CD1c-positive myeloid dendritic cell (primary cell): ENCODE results near the gene MTRFR.
"Not testable (repeated sequence)": the region's sequence is repeated elsewhere in the genome, so short reads cannot be mapped to it uniquely, and the experiment has no call there.

Experiments
- DNase-seq: peaks from one replicate; pipeline ENCODE4 v3.0.0-alpha.2; 2016; ENCODE audit errors: extremely low spot score

The MTRFR gene

DNA sequence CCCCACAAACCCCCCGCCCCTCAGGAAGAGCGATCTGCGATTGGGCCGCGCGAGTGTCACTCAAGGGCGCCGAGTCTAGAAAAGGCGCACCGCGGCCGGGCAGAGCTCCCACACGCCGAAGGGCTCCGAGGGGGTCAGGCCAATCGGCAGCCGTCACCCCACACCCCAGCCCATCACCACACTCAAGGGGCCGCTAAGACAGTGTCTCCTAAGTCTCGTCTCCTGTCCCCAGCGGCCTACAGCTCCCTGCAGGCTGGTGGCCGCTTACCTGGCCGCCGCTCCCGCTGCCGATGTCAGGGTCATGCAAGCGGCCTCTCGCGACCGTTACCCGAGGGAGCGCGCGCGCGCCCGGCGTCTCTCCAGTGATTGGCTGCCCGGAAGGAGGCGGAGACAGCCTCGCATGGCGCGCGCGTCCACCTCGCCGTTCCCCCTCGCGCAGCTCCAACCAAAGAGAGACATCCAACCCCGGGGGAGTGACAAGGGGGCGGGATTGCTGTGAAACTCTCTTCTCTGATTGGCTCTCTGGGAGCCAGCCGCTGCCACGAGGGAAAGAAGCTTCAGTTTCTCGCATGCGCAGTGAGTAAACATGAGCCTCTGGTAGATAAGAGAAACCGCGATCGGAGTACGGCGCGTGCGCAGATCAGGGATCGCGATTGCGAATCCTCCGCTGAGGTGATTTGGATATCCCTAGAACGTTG, at the start of gene MTRFR, which contains the start of gene MPHOSPH9:
TSS of gene MTRFR (plus strand) at position 630 of the 698 bp plus-strand sequence. CDS start 20,239 bp downstream, outside the sequence.
TSS of gene MPHOSPH9 (minus strand) at position 335 of the 698 bp plus-strand sequence. CDS start 2,777 bp downstream, outside the sequence.
- peak; percentile 100 for DNase-seq

DNA sequence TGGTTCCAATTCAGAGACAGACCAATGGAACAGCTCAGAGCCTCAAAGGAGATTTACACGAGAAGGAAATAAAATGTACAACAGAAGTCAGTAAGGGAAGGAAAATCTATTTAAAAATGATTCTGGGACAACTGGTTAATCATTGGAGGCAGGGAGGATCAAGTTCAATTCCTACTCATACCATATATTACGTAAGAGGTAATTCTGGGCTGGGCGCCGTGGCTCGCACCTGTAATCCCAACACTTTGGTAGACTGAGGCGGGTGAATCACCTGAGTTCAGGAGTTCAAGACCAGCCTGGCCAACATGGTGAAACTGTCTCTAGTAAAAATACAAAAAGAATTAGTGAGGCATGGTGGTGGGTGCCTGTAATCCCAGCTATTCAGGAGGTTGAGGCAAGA, 45.6 kb upstream of the MTRFR start:
- no peak for DNase-seq

DNA sequence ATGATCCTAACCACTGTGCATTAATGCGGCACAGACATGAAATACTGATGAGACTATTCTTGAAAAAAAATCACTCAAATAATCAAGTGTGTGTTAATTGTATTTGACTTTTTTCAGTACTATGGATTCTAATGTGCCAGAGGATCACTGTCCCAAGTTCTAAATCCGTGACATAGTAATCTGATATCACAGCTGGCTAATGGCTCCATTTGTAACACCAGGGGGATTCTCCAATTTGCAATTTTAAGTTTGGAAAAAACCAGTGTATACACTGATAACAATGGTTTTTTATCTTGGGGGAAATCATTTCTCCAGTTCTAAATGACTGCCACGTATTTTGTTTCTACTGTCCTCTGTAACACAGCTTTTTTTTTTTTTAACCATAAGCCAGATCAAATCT, 33.3 kb upstream of the MTRFR start:
- DNase-seq: no peak

DNA sequence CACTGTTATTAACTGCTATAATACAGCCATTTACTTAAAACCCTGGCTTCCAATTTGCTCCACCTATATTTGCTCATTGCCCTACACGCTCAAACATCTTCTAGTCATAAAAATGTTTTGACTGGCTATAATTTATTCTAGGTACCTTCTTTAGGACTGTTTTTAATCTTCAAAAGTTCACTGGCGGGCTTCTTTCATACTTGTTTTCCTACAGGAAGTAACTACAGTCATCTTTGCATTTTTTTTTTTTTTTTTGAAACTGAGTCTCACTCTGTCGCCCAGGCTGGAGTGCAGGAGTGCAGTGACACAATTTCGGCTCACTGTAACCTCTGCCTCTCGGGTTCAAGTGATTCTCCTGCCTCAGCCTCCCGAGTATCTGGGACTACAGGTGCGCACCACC, 32.8 kb upstream of the MTRFR start:
- no peak for DNase-seq

DNA sequence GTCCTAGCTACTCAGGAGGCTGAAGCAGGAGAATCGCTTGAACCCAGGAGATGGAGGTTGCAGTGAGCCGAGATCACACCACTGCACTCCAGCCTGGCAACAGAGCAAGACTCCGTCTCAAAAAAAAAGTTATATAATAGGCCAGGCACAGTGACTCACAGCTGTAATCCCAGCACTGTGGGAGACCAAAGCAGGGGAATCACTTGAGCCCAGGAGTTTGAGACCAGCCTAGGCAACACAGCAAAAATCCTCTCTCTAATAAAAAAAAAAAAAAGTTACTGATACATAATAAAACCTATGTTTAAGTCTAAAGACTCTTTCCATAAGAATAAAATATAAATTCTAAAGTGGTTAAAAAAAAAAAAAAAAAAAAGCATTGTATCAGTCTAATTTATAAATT, 26.4 kb upstream of the MTRFR start:
- DNase-seq: not testable (repeated sequence)

DNA sequence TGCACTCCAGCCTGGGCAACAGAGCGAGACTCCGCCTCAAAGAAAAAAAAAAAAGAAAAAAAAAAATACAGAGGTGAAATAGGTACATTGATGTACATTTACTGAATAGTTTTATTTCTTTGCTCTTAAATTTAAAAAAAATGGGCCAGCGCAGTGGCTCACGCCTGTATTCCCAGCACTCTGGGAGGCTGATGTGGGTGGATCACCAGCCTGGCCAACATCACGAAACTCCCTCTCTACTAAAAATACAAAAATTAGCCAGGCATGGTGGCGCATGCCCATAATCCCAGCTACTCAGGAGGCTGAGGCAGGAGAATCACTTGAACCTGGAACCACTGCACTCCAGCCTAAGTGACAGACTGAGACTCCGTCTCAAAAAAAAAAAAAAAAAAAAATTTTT, 25.4 kb upstream of the MTRFR start:
- DNase-seq: not testable (repeated sequence)

DNA sequence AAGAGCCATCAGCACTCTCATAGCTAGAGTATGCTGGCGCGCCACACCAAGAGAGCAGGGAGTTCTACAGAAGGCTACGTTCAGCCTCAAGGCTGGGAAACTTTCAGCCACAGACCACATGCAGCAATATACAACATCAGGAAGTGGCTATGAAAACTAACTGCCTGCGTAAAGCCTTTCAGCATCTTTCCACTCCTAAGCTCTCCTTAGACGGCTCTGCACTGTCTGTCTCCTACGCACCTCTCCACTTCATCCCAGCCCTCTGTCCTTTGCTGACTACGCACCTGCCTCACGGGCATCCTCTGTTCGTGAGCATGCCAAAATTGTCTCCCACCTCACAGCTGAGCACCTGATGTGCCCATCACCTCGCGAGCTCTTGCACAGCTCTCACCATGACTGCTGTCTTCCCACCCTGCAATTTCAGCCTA, 10.0 kb upstream of the MTRFR start:
- peak; percentile 37 for DNase-seq

DNA sequence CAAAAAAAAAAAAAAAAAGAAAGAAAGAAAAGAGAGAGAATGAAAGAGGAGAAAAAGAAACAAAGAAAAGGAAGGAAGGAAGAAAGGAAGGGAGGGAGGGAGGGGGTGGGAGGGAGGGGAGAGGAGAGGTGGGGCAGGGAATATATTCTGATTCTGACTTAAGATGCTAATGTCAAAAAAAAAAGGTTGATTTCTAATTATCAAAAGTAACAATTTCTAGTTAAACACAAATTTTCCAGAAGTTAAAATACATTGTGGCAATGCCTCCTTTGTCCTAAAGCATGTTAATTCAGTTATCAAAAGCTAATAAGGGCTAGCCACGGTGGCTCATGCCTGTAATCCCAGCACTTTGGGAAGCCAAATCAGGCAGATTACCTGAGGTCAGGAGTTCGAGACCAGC, 7.8 kb upstream of the MTRFR start:
- DNase-seq: no peak

DNA sequence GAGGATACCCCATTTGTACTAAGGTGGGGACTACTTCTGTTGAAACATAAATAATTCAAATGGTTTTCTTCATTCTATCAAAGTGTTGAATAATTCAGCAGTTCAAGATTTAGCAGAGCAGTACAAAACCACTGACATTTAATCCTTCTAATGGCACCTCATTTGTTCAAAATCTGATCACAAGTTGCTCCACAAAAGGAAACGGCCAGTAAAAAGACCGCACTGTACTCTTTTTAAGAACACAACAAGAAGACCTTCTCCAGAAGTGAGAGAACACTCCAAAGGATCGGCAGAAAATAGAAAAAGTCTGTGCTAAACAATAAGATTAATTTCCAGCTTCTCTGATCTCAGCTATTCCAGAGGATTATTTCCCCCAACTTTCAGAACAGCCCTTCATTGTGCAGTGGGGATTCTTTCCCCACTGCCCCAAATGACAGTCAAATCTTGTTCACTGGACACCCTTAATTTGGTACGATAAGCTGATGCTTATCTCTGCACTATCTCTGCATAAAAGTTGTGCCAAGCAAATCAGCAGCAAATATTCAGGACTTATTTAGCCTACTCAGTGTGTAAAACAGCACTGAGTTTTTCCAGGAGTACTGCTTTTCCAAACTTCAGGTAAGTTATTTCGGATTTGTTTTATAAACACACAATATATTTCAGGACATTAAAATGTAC, 5.5 kb upstream of the MTRFR start:
- DNase-seq: no peak

DNA sequence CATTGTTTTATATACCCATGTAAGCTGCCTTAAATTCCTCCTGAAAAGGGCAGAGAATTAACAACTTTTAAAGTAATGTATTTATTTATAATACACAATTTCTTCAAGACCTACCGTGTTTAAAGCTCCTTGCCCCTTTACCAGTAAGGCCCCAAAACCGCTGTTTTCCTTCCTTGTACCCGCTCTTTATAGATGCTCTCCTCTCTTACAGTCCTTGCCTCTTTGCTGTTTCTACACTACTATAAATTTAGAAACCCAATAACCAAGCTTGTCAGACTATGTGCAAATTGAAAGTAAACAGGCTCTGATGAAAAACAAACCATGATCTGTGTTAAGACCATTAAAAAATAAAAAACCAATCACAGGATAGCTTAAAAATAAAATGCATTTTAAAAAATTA, 4.2 kb upstream of the MTRFR start:
- no peak for DNase-seq

DNA sequence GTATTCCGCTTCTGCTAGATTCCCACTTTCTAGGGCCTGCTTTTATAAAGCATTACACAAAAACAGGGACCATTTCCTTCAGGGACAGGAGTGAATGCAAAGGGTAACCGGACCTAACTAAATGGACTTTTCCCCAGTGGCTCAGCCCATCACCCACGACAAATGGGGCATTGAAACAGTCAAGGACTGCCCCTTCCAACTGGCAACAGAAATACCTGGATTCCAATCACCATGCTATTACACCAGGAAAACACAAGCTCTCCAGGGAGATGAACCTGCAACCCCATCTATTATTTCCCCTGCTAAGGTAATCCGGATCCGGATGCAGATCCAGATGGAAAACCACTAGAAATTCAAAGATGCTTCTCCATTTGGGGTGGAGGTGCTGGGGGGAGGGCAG, 1.3 kb upstream of the MTRFR start:
- DNase-seq: no peak

DNA sequence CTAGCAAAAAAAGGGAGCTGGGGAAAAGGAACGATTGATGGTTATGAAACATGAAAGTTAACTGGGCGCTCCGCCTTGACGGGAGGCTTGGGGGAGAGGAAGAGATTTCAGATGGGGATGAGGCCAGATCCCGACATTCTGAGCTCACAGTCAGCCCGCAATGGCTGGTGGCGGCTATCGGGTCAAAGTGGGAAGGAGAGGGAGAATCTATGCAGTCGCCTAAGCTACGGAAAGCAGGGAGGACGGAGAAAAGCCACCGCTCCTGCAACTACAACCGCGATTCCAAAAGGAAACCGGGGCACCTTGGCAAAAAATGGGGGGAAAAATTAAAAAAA, 797 bp upstream of the MTRFR start:
- no peak for DNase-seq

DNA sequence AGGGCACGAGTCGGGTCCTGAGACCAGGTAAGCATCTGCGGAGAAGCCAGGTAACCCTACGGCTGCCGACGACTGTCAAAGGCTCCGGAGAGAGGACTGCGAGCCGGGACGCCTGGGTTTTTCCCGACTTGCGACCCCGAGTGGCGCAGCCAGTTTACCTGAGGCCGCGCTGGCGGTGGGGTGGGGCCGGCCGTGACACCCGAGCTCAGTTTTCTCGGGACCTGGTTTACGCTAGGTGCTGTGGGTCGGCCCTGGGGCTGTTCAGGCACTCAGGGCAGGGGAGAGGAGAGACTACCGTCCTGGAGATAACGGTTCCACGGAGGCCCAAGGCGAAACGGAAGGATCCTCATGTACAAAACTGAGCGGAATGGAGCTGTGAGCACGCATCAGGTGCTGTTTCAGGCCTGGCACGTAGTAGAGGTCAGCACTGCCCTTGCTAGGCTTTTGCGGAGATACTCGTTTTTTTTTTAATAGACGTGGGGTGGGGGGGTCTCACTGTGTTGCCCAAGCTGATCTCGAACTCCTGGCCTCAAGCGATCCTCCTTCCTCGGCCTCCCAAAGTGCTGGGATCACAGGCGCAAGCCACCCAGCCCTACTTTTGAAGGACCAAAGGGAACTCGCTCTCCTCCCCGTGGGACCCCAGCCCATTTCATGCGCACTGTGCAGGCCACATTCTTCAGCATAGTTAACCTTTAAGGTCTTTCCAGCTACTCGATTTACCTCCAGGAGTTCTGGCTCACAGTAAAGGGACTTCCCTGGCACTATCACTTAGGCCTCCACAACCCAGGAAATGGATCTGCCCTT, 471 bp downstream of the MTRFR start:
- DNase-seq: no peak

DNA sequence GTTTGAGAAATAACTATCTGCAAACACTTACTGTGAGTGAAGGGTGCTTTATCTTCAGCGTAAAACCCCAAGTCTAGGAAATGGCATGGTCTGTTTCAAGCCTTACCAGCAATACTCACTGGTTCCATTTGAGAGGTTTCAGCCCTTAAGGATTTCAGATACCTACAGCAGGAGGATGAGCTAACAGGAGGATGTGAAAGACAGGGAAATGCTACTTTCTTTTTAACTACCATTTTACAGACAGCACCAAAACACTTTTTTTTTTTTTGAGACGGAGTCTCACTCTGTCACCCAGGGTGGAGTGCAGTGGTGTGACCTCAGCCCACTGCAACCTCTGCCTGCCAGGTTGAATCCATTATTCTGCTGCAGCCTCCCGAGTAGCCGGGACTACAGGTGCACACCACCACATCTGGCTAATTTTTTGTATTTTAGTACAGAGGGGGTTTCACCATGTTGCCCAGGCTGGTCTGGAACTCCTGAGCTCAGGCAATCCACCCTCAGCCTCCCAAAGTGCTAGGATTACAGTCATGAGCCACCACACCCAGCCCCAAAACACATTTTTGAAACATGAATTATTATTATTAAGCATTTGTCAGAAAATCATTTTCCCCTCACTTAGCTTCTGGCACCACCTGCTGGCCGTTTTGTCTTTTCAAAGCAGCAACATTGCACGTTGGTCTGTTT, 4.6 kb downstream of the MTRFR start:
- peak; percentile 67 for DNase-seq

DNA sequence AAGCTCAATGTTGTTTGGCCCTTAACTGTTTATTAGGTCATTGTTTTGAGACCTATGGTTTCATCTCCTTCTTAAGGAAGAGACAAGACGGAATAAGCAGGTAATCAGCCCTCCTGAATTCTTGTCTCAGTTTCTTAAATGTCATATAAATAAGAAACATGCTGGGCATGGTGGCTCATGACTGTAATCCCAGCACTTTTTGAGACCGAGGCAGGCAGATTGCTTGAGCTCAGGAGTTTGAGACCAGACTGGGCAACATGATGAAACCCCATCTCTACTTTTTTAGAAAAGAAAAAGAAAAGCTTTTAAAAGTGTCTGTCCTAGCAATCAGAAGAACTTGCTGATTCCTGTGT, 5.1 kb downstream of the MTRFR start:
- DNase-seq: no peak

DNA sequence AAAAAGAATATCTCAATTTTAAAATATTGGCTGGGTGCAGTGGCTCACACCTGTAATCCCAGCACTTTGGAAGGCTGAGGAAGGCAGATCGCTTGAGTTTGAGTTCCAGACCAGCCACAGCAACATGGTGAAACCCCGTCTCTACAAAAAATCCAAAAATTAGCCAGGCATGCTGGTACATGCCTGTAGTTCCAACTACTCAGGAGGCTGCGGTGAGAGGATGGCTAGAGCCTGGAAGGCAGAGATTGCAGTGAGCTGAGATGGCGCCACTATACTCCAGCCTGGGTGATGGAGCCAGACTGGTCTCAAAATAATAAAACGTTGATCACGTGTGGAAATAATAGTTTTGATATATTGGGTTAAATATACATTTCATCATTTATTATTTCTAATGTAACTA, 5.7 kb downstream of the MTRFR start:
- DNase-seq: no peak

DNA sequence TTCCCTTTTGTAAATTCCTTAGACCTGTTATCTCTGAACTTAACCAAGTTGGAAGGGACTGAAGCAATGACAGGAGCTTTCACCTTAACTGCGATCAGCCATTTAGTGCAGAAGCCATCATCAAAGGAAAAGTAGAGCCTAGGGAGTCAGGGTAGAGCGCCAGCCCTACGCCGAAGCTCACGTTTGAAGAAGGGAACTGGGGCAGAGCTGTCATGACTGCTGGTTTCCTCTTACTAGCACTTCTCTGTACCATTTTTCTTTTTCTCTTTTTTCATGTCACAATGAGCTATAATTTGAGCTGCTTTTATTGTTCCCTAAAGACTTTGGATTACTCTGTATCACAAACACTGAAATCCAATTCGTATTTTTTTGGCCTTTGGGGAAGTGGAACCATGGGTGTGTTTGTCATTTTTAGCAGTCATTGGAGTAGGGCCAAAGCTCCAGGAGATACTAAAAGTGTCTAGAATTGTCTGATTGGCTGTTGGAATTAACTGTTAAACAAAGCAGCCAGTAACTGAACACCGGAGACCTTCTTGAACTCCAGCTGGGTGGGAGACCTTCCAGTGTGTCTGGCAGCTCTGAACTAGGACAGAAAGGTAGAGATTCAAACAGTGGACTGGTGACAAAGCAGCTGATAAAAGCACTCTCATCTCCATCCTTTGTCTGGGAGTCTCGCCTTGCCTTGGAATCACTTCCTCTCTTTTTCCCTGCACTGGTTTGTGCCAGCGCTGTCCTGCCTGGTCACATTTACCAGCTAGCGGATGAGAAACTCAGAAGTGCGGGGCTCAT, 9.1 kb downstream of the MTRFR start:
- peak; percentile 63 for DNase-seq

DNA sequence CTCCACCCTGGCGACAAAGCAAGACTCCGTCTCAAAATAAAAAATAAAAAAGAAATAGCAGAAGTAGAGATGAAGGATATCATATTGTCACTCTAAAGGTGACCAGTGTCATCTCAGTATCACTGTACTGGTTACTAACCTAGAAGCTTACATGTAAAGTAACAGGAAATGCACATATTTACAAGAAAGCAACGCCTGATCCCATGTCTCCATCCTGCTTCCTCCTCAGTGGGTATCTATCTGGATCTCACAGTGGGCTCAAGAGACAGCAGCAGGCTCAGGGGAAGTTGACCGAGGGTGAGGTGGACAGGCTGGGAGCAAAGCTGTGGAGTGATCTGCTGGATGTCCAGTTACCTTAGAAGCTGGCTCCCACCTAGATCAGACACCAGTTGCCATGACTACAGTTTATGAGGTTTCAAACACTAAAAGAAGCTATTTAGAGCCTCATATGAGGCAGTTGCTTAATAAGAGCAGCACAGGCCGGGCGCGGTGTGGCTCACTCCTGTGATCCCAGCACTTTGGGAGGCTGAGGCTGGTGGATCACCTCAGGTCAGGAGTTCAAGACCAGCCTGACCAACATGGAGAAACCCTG, 10.5 kb downstream of the MTRFR start:
- DNase-seq: no peak

DNA sequence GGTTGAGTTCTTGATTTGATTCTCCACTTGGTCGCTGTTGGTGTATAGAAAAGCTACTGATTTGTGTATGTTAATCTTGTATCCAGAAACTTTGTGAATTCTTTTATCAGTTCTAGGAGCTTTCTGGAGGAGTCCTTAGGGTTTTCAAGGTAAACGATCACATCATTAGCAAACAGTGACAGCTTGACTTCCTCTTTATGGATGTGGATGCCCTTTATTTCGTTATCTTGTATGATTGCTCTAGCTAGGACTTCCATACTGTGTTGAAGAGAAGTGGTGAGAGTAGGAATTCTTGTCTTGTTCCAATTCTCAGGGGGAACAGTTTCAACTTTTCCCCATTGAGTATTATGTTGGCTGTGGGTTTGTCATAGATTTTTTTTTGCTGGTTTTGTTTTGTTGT, 12.4 kb downstream of the MTRFR start:
- DNase-seq: no peak

DNA sequence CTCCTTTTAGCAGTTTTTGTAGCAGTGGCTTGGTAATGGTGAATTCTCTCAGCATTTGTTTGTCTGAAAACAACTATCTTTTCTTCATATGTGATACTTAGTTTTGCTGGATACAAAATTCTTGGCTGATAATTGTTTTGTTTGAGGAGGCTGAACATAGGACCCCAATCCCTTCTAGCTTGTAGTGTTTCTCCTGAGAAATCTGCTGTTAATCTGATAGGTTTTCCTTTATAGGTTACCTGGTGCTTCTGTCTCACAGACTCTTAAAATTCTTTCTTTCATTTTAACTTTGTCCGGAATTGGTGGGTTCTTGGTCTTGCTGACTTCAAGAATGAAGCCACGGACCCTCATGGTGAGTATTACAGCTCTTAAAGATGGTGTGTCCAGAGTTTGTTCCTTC, 14.9 kb downstream of the MTRFR start:
- not testable (repeated sequence) for DNase-seq
